H1 (cell line): ENCODE data around the gene FAM209A. TPM values are rescaled to one million over a fixed set of nuclear protein-coding genes. Genes with fewer than 3 reads are reported as not detected.

Source experiments
- CTCF ChIA-PET: fragments of 300-600 bp; sonication (Branson Sonifier 250); formaldehyde crosslinking; loops from one replicate; lab custom pipeline; 2021; ENCODE audit not compliant: partially characterized antibody; lab: Charles Lee
- POLR2A ChIA-PET: fragments of 300-600 bp; sonication (Branson Sonifier 250); formaldehyde crosslinking; loops from one replicate; lab custom pipeline; 2021; ENCODE audit warnings: inconsistent platforms; ENCODE audit not compliant: partially characterized antibody; lab: Charles Lee
- DNase-seq, 2 experiments: peaks; one replicate each; pipeline versions ENCODE4 v3.0.0 to v3.0.0-alpha.2; 2010 to 2022; ENCODE audit warnings: low spot score in 2 of 2, low read depth in 1 of 2, mixed read lengths in 1 of 2
- FAIRE-seq: peaks from 2 replicates; lab custom pipeline; 2011; peaks lifted over from hg19 to GRCh38; lab: Jason Lieb, UNC
- H2AFZ ChIP-seq: 2 replicates; pipeline ENCODE4 v1.8.1; 2012; ENCODE audit warnings: low read length, inconsistent platforms
- H2AK5ac ChIP-seq: 2 replicates; pipeline ENCODE4 v1.6.1; 2013; ENCODE audit warnings: low read depth, low read length
- H2BK120ac ChIP-seq: replicated peaks from 2 replicates; pipeline ENCODE3; 2013; ENCODE audit warnings: low read depth, low read length, inconsistent platforms
- H2BK12ac ChIP-seq: 2 replicates; pipeline ENCODE4 v1.6.1; 2013; ENCODE audit warnings: low read depth, low read length
- H2BK15ac ChIP-seq: 2 replicates; pipeline ENCODE4 v1.6.1; 2013; ENCODE audit warnings: low read length
- H2BK20ac ChIP-seq: 2 replicates; pipeline ENCODE4 v1.6.1; 2013; ENCODE audit warnings: low read length
- H2BK5ac ChIP-seq: 2 replicates; pipeline ENCODE4 v1.6.1; 2013; ENCODE audit warnings: low read depth, low read length
- H3K14ac ChIP-seq: 2 replicates; pipeline ENCODE4 v1.6.1; 2013; ENCODE audit warnings: inconsistent platforms; ENCODE audit not compliant: insufficient read length
- H3K18ac ChIP-seq: 2 replicates; pipeline ENCODE4 v1.6.1; 2013; ENCODE audit warnings: low read length; ENCODE audit errors: extremely low read depth
- H3K23ac ChIP-seq: 2 replicates; pipeline ENCODE4 v1.6.1; 2013; ENCODE audit warnings: inconsistent platforms; ENCODE audit not compliant: insufficient read length
- H3K23me2 ChIP-seq: 2 replicates; pipeline ENCODE4 v1.6.1; 2013; ENCODE audit warnings: low read depth, low read length
- H3K27ac ChIP-seq: 2 replicates; pipeline ENCODE4 v1.6.1; 2011; ENCODE audit warnings: low read depth, low read length, inconsistent platforms
- H3K27me3 ChIP-seq, 4 experiments: replicated peaks in 1 of 4; 1 replicate in 1 of 4; 2 replicates in 3 of 4; pipeline versions ENCODE4 v1.6.1 to v1.8.1; 2011 to 2013; ENCODE audit warnings: low read length in 3 of 4, mild to moderate bottlenecking in 3 of 4, inconsistent platforms in 2 of 4, mixed read lengths in 2 of 4, moderate library complexity in 1 of 4; ENCODE audit not compliant: control insufficient read depth in 3 of 4, insufficient read depth in 3 of 4; ENCODE audit errors: extremely low read depth in 1 of 4
- H3K36me3 ChIP-seq, 4 experiments: 2 replicates each; pipeline versions ENCODE4 v1.6.1 to v1.8.1; 2011 to 2013; ENCODE audit warnings: mild to moderate bottlenecking in 4 of 4, low read length in 3 of 4, moderate library complexity in 2 of 4, control low read depth in 1 of 4, inconsistent platforms in 1 of 4; ENCODE audit not compliant: insufficient read depth in 4 of 4, control insufficient read depth in 2 of 4
- H3K4ac ChIP-seq: replicated peaks from 2 replicates; pipeline ENCODE3; 2013; ENCODE audit warnings: low read length, low read depth, mixed read lengths, inconsistent platforms; ENCODE audit not compliant: insufficient read length
- H3K4me1 ChIP-seq, 4 experiments: replicated peaks in 1 of 4; 1 replicate in 1 of 4; 2 replicates in 3 of 4; pipeline versions ENCODE4 v1.6.1 to v1.8.1; 2011 to 2013; ENCODE audit warnings: low read length in 3 of 4, inconsistent platforms in 2 of 4, mixed read lengths in 1 of 4; ENCODE audit not compliant: insufficient read depth in 4 of 4, control insufficient read depth in 3 of 4
- H3K4me2 ChIP-seq, 2 experiments: 2 replicates each; pipeline versions ENCODE4 v1.6.1 to v1.8.1; 2011 to 2013; ENCODE audit warnings: low read depth in 2 of 2, low read length in 2 of 2, control low read depth in 1 of 2, inconsistent platforms in 1 of 2, mild to moderate bottlenecking in 1 of 2; ENCODE audit not compliant: insufficient read depth in 1 of 2
- H3K4me3 ChIP-seq, 4 experiments: fragments of 200-600, 300-600 bp in 1 of 4; sonication (generic), shearing (Covaris generic), sonication (Bioruptor Twin) in 1 of 4; 2 replicates each; pipeline versions ENCODE4 v1.5.1 to v1.8.1; 2011 to 2016; ENCODE audit warnings: low read length in 4 of 4, low read depth in 3 of 4, control low read depth in 2 of 4, inconsistent platforms in 2 of 4, mild to moderate bottlenecking in 2 of 4, mixed read lengths in 1 of 4, moderate library complexity in 1 of 4; ENCODE audit not compliant: insufficient read depth in 2 of 4; ENCODE audit errors: extremely low read depth in 1 of 4
- H3K56ac ChIP-seq: replicated peaks from 2 replicates; pipeline ENCODE3; 2013; ENCODE audit warnings: low read depth, mild to moderate bottlenecking, mixed read lengths, low read length, inconsistent platforms; ENCODE audit not compliant: insufficient read length
- H3K79me1 ChIP-seq: 2 replicates; pipeline ENCODE4 v1.6.1; 2013; ENCODE audit warnings: low read depth, low read length, control low read depth
- H3K79me2 ChIP-seq, 2 experiments: 2 replicates each; pipeline versions ENCODE4 v1.6.1 to v1.8.1; 2012 to 2013; ENCODE audit warnings: low read length in 2 of 2, mild to moderate bottlenecking in 2 of 2, inconsistent platforms in 1 of 2; ENCODE audit not compliant: insufficient read depth in 2 of 2, control insufficient read depth in 1 of 2
- H3K9ac ChIP-seq, 4 experiments: replicated peaks in 1 of 4; 1 replicate in 1 of 4; 2 replicates in 3 of 4; pipeline versions ENCODE4 v1.6.1 to v1.8.1; 2011 to 2013; ENCODE audit warnings: low read depth in 3 of 4, low read length in 3 of 4, control low read depth in 2 of 4, mild to moderate bottlenecking in 2 of 4, moderate library complexity in 2 of 4, inconsistent platforms in 1 of 4; ENCODE audit errors: extremely low read depth in 1 of 4
- H3K9me3 ChIP-seq, 2 experiments: 2 replicates each; pipeline versions ENCODE4 v1.6.1 to v1.8.1; 2012 to 2013; ENCODE audit warnings: mild to moderate bottlenecking in 2 of 2, moderate library complexity in 2 of 2, control low read depth in 1 of 2, inconsistent platforms in 1 of 2, low read depth in 1 of 2, low read length in 1 of 2, mixed read lengths in 1 of 2; ENCODE audit not compliant: insufficient read depth in 2 of 2
- H4K20me1 ChIP-seq, 2 experiments: replicated peaks in 1 of 2; 2 replicates each; pipeline versions ENCODE3 to v1.8.1; 2011 to 2013; ENCODE audit warnings: inconsistent platforms in 2 of 2, low read length in 2 of 2, mild to moderate bottlenecking in 1 of 2; ENCODE audit not compliant: insufficient read depth in 2 of 2, control insufficient read depth in 1 of 2
- H4K5ac ChIP-seq: 2 replicates; pipeline ENCODE4 v1.6.1; 2013; ENCODE audit warnings: low read length, low read depth, mixed read lengths, inconsistent platforms; ENCODE audit not compliant: insufficient read length
- H4K8ac ChIP-seq: 2 replicates; pipeline ENCODE4 v1.8.0; 2013; ENCODE audit warnings: mild to moderate bottlenecking, moderate library complexity, low read length, inconsistent platforms; ENCODE audit not compliant: insufficient read depth; ENCODE audit errors: extremely low read depth
- H4K91ac ChIP-seq: replicated peaks from 2 replicates; pipeline ENCODE3; 2013; ENCODE audit warnings: low read length, mixed read lengths, inconsistent platforms; ENCODE audit not compliant: insufficient read length
- CBX5 ChIP-seq: fragments of 300-800, 300-1000 bp; sonication (generic); IDR thresholded peaks from 2 replicates; pipeline ENCODE4 v1.7.1; 2016; ENCODE audit warnings: antibody characterized with exemption, low read length, low read depth
- CTBP2 ChIP-seq: IDR thresholded peaks from 2 replicates; pipeline ENCODE4 v1.7.0; 2011; ENCODE audit warnings: borderline replicate concordance, mild to moderate bottlenecking, moderate library complexity, mixed read lengths, low read length; ENCODE audit not compliant: insufficient read depth, insufficient read length
- KDM5A ChIP-seq: fragments of 200-600 bp; IDR thresholded peaks from 2 replicates; pipeline ENCODE4 v1.7.1; 2012; ENCODE audit warnings: mild to moderate bottlenecking, low read length, inconsistent platforms, mixed read lengths
- RAD21 ChIP-seq, 2 experiments: IDR thresholded peaks in 1 of 2; conservative IDR thresholded peaks in 1 of 2; 2 replicates each; pipeline ENCODE4 v1.6.1; 2011; ENCODE audit warnings: low read depth in 2 of 2, low read length in 2 of 2, improper control_type of control experiment in 1 of 2, inconsistent platforms in 1 of 2, mild to moderate bottlenecking in 1 of 2, moderate library complexity in 1 of 2
- SIX5 ChIP-seq: IDR thresholded peaks from 2 replicates; pipeline ENCODE4 v1.6.1; 2011; ENCODE audit warnings: mild to moderate bottlenecking, low read depth, low read length
- TCF12 ChIP-seq: IDR thresholded peaks from 2 replicates; pipeline ENCODE4 v1.6.1; 2011; ENCODE audit warnings: low read depth, mild to moderate bottlenecking, low read length
- WGBS, 2 experiments: shearing (Covaris generic) in 1 of 2; methylation state at CpG; one replicate each; pipeline versions ENCODE4 v1.1.6 to v1.1.7; 2013 to 2015; ENCODE audit warnings: low lambda C conversion rate in 2 of 2, mixed read lengths in 2 of 2, inconsistent platforms in 1 of 2, low coverage in 1 of 2, missing lambda C conversion rate in 1 of 2; ENCODE audit not compliant: insufficient replicate concordance in 2 of 2, insufficient coverage in 1 of 2, insufficient read length in 1 of 2; ENCODE audit errors: extremely low coverage in 1 of 2, missing lambda C conversion rate in 1 of 2; 5-methylcytosine and 5-hydroxymethylcytosine counted together
- polyA plus RNA-seq, 7 experiments: library from polyadenylated mRNA; depleted of rRNA in 3 of 7; stranded (reverse) in 5 of 7; unstranded in 2 of 7; fragments of >200 nt in 5 of 7; fragments of 200-250 nt in 2 of 7; gene quantifications; 1 replicate in 5 of 7; 2 replicates in 1 of 7; 4 replicates in 1 of 7; pipeline versions ENCODE4 v1.2.1 to v1.2.3, GENCODE V29; 2011 to 2013; ENCODE audit warnings: missing spikeins in 2 of 7, mixed read lengths in 2 of 7
- total RNA-seq: library from RNA; stranded (reverse); fragmentation: NEBNext Ultra II Directional; extraction: Animal tissue kit (Norgen Biotek cat#: 25700); gene quantifications from 2 replicates; pipeline ENCODE4 v1.2.1, GENCODE V29; 2021
- TF ChIP-seq, protein P1 (sequence below): IDR thresholded peaks from 2 replicates; pipeline ENCODE4 v1.6.1; 2011; ENCODE audit warnings: low read length, improper control_type of control experiment

Gene FAM209A
- total and polyA plus RNA-seq, 2 of the 8 experiments (the other 6 are each of a cell fraction or from before 2014, with no cell fraction given) = 0.15 TPM; not detected in 1

DNA sequence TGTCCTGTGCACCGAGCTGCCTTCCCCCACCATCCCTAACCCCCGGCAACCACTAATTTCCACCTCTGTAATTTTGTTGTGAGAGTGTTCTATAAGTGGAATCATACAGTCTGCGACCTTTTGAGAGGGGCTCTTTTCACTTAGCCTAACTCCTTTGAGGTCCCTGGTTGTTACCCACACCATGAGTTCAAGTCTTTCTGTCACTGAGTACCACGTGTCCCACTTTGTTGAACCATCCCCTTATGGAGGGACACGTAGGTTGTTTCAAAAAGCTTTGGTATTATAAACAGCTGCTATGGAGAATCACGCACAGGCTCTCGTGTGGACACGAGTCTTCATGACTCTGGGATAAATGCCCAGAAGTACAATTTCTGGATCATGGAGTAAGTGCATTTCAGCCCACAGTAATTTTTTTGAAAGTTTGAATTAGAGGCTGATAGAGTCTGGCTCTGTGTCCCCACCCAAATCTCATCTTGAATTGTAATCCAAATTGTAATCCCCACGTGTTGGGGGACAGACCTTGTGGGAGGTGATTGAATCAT is 18.0 kb downstream of the FAM209A start:
- ChIA-PET POLR2A (no interaction called here), CTCF (interaction anchor here (0.6 to 1.7 kb wide), 2 partner anchors 9 to 452 kb away, joined by 3 to 8 read pairs; no protein-coding TSS in a partner anchor)
- H4K5ac ChIP-seq = no peak overlapping the region
- no peaks in the 10 kb centered on the region for H4K20me1 ChIP-seq
- H4K8ac ChIP-seq = no peak overlapping the region
- H3K4me2 ChIP-seq = no peak overlapping the region
- H2BK20ac ChIP-seq = no peak overlapping the region
- H3K4me1 ChIP-seq = no peaks in the 10 kb centered on the region
- no peaks in the 10 kb centered on the region for H3K9me3 ChIP-seq
- no peak overlapping the region for H2BK5ac ChIP-seq
- no peak overlapping the region for H2BK15ac ChIP-seq
- no peak overlapping the region for H2AK5ac ChIP-seq
- H3K9ac ChIP-seq = no peak overlapping the region
- no peak overlapping the region for H2BK12ac ChIP-seq
- no peak overlapping the region for H4K91ac ChIP-seq
- H3K56ac ChIP-seq = no peak overlapping the region
- no peak overlapping the region for H3K4ac ChIP-seq
- H3K79me1 ChIP-seq = no peaks in the 10 kb centered on the region
- no peaks in the 10 kb centered on the region for H3K36me3 ChIP-seq
- no peak overlapping the region for H3K27ac ChIP-seq
- DNase-seq (no peak), FAIRE-seq (no peak)
- H3K23me2 ChIP-seq = no peaks in the 10 kb centered on the region
- 84% methylated on average over 9 of the region's 9 CpGs; no CpG with 5 or more reads in 1 of the 2 experiments for WGBS, 2 experiments
- no peak overlapping the region for H2AFZ ChIP-seq
- H3K18ac ChIP-seq = no peak overlapping the region
- no peak overlapping the region for H3K23ac ChIP-seq
- no peak overlapping the region for H3K14ac ChIP-seq
- H3K79me2 ChIP-seq = no peaks in the 10 kb centered on the region
- no peak overlapping the region for H2BK120ac ChIP-seq
- H3K27me3 ChIP-seq = no peaks in the 10 kb centered on the region
- H3K4me3 ChIP-seq = no peak overlapping the region
- TF ChIP-seq CBX5 (no peak), TCF12 (no peak), CTBP2 (no peak), SIX5 (no peak), KDM5A (no peak), RAD21 (IDR thresholded peaks at IDR 0.05 in 1 of 2, conservative IDR thresholded peaks at IDR 0.05 in 1 of 2; ENCODE audit: low read depth in 2 of 2, low read length in 2 of 2) (no peak)
- TF ChIP-seq, protein P1, sequence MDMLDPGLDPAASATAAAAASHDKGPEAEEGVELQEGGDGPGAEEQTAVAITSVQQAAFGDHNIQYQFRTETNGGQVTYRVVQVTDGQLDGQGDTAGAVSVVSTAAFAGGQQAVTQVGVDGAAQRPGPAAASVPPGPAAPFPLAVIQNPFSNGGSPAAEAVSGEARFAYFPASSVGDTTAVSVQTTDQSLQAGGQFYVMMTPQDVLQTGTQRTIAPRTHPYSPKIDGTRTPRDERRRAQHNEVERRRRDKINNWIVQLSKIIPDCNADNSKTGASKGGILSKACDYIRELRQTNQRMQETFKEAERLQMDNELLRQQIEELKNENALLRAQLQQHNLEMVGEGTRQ = no peak
